Endothelial cell of umbilical vein (primary cell): ENCODE data around the gene UCP3. TPM values are rescaled to one million over a fixed set of nuclear protein-coding genes. Genes with fewer than 3 reads are reported as not detected.

ENCODE experiments used
- BruUV-seq: library from RNA; stranded (reverse); fragments of 400-500 nt; replicated peaks from 2 replicates; lab custom pipeline; 2021; lab: Mats Ljungman, UMichigan
- CTCF ChIA-PET: fragments of 300-600, 350-600 bp; sonication (Branson Sonifier 250); formaldehyde crosslinking; loops from one replicate; lab custom pipeline; 2021; ENCODE audit warnings: antibody characterized with exemption, inconsistent platforms; lab: Charles Lee
- POLR2A ChIA-PET: fragments of 300-600, 350-600 bp; sonication (Branson Sonifier 250); formaldehyde crosslinking; loops from one replicate; lab custom pipeline; 2021; ENCODE audit warnings: antibody characterized with exemption, inconsistent platforms; lab: Charles Lee
- DNase-seq: peaks from one replicate; pipeline ENCODE4 v3.0.0-alpha.2; 2011; ENCODE audit warnings: low read depth, low spot score
- FAIRE-seq: peaks from 2 replicates; lab custom pipeline; 2011; peaks lifted over from hg19 to GRCh38; lab: Jason Lieb, UNC
- H2AFZ ChIP-seq: 2 replicates; pipeline ENCODE4 v1.6.0; 2012; ENCODE audit warnings: low read depth, low read length, control low read depth, inconsistent platforms
- H3K27ac ChIP-seq: 2 replicates; pipeline ENCODE4 v1.5.1; 2011; ENCODE audit warnings: low read depth, mild to moderate bottlenecking, control low read depth, low read length, moderate library complexity; ENCODE audit not compliant: insufficient read depth
- H3K27me3 ChIP-seq, 2 experiments: 2 replicates each; pipeline versions ENCODE4 v1.6.0 to v1.6.1; 2011; ENCODE audit warnings: low read length in 2 of 2, mixed read lengths in 1 of 2; ENCODE audit not compliant: control insufficient read depth in 2 of 2, insufficient read depth in 2 of 2
- H3K36me3 ChIP-seq, 2 experiments: 2 replicates in 1 of 2; 3 replicates in 1 of 2; pipeline ENCODE4 v1.5.1; 2011; ENCODE audit warnings: low read length in 2 of 2, mild to moderate bottlenecking in 1 of 2, moderate library complexity in 1 of 2; ENCODE audit not compliant: control insufficient read depth in 2 of 2, insufficient read depth in 2 of 2; ENCODE audit errors: extremely low read depth in 1 of 2
- H3K4me1 ChIP-seq: 3 replicates; pipeline ENCODE4 v1.5.1; 2011; ENCODE audit warnings: mild to moderate bottlenecking, low read length; ENCODE audit not compliant: control insufficient read depth, insufficient read depth; ENCODE audit errors: extremely low read depth
- H3K4me2 ChIP-seq: 2 replicates; pipeline ENCODE4 v1.6.1; 2011; ENCODE audit warnings: low read length, control low read depth, mixed read lengths; ENCODE audit not compliant: insufficient read depth
- H3K4me3 ChIP-seq, 3 experiments: fragments of 200-600 bp in 1 of 3; sonication (generic), shearing (Covaris generic) in 1 of 3; replicated peaks in 1 of 3; 2 replicates each; pipeline ENCODE4 v1.5.1; 2011 to 2016; ENCODE audit warnings: control low read depth in 3 of 3, low read length in 3 of 3, mild to moderate bottlenecking in 2 of 3, inconsistent platforms in 1 of 3, low read depth in 1 of 3, moderate library complexity in 1 of 3; ENCODE audit not compliant: insufficient read depth in 1 of 3
- H3K79me2 ChIP-seq: 2 replicates; pipeline ENCODE4 v1.6.0; 2012; ENCODE audit warnings: low read length, inconsistent platforms; ENCODE audit not compliant: control insufficient read depth, insufficient read depth
- H3K9ac ChIP-seq: replicated peaks from 2 replicates; pipeline ENCODE3; 2011; ENCODE audit warnings: low read length, control low read depth; ENCODE audit not compliant: insufficient read depth; ENCODE audit errors: extremely low read depth
- H3K9me1 ChIP-seq: replicated peaks from 3 replicates; pipeline ENCODE4 v1.6.0; 2011; ENCODE audit warnings: mild to moderate bottlenecking, low read length; ENCODE audit not compliant: control insufficient read depth, insufficient read depth; ENCODE audit errors: extremely low read depth
- H3K9me3 ChIP-seq: replicated peaks from 2 replicates; pipeline ENCODE4 v1.5.1; 2012; ENCODE audit warnings: low read length, inconsistent platforms; ENCODE audit not compliant: control insufficient read depth, insufficient read depth
- H4K20me1 ChIP-seq: replicated peaks from 2 replicates; pipeline ENCODE3; 2011; ENCODE audit warnings: mild to moderate bottlenecking, low read length; ENCODE audit not compliant: control insufficient read depth, insufficient read depth; ENCODE audit errors: extremely low read depth
- EZH2 ChIP-seq: IDR thresholded peaks from 2 replicates; pipeline ENCODE4 v1.6.1; 2012; ENCODE audit warnings: borderline replicate concordance, low read depth, mild to moderate bottlenecking, moderate library complexity, low read length, inconsistent platforms; ENCODE audit not compliant: severe bottlenecking
- FOS ChIP-seq: IDR thresholded peaks from 2 replicates; pipeline ENCODE4 v1.6.1; 2011; ENCODE audit warnings: mild to moderate bottlenecking, low read length, moderate library complexity, borderline replicate concordance; ENCODE audit not compliant: insufficient read depth
- GATA2 ChIP-seq: IDR thresholded peaks from 2 replicates; pipeline ENCODE4 v1.7.0; 2011; ENCODE audit warnings: low read depth, mild to moderate bottlenecking, moderate library complexity, mixed read lengths, low read length; ENCODE audit not compliant: insufficient read length, insufficient read depth
- JUN ChIP-seq: IDR thresholded peaks from 2 replicates; pipeline ENCODE4 v1.6.1; 2011; ENCODE audit warnings: borderline replicate concordance, low read depth; ENCODE audit not compliant: insufficient read length, insufficient read depth
- MYC ChIP-seq: IDR thresholded peaks from one replicate; pipeline ENCODE4 v1.6.1; 2011; ENCODE audit warnings: mild to moderate bottlenecking, low read depth, low read length
- POLR2A ChIP-seq: IDR thresholded peaks from 2 replicates; pipeline ENCODE4 v1.6.1; 2012; ENCODE audit warnings: low read depth, mild to moderate bottlenecking, control low read depth, low read length
- POLR2AphosphoS5 ChIP-seq: IDR thresholded peaks from 2 replicates; pipeline ENCODE4 v1.6.1; 2012; ENCODE audit warnings: low read depth, mild to moderate bottlenecking, control low read depth, low read length, moderate library complexity; ENCODE audit not compliant: insufficient read depth
- dilution Hi-C: fragments of 300-500 bp; cut with MboI; formaldehyde crosslinking; loops from one replicate; pipeline ENCODE4 v1.15.0; 2019; ENCODE audit warnings: low sequenced_read_pairs; ENCODE audit not compliant: extremely low pct_ligation_motif_present
- intact Hi-C: fragments of 100-400 bp; cut with micrococcal nuclease; formaldehyde crosslinking; loops from one replicate; pipeline ENCODE4 v1.10.0; 2022
- polyA plus RNA-seq, 4 experiments: library from polyadenylated mRNA; depleted of rRNA in 3 of 4; stranded (reverse) in 3 of 4; unstranded in 1 of 4; fragments of >200 nt; gene quantifications; 2 replicates each; pipeline versions ENCODE4 v1.2.1 to v1.2.3, GENCODE V29; 2011 to 2012; ENCODE audit warnings: missing spikeins in 1 of 4
- total RNA-seq: library from RNA; stranded (reverse); gene quantifications from 2 replicates; pipeline ENCODE4 v1.2.3, GENCODE V29; 2021
- TF ChIP-seq, protein P1 (sequence below): IDR thresholded peaks from 2 replicates; pipeline ENCODE4 v1.6.1; 2011; ENCODE audit not compliant: insufficient read depth, insufficient read length
- TF ChIP-seq, protein P2 (sequence below), 2 donors: IDR thresholded peaks; 1 replicate in 1 of 2; 2 replicates in 1 of 2; pipeline ENCODE4 v1.5.1; 2011; ENCODE audit warnings: low read length in 2 of 2, mild to moderate bottlenecking in 2 of 2, moderate library complexity in 2 of 2, control low read depth in 1 of 2, inconsistent platforms in 1 of 2, low read depth in 1 of 2; ENCODE audit not compliant: insufficient read depth in 1 of 2; ENCODE audit errors: extremely low read depth in 1 of 2

UCP3 gene
- total and polyA plus RNA-seq, 2 donors (not counting 3 experiments of a cell fraction or from before 2014, with no cell fraction given) = 1.1 to 1.4 TPM

GRCh38 chr11:73972620-73973449 lies 36.0 kb downstream of the UCP3 start:
- no peak for TF ChIP-seq EZH2
- POLR2A ChIA-PET = interaction anchor here (0.5 to 0.6 kb wide), 2 partner anchors 174 to 270 kb away, joined by 3 to 4 read pairs; no protein-coding TSS in a partner anchor
- no peaks in the 10 kb centered on the region for H3K27me3 ChIP-seq
- intact Hi-C loops = no loop called here
- no peaks in the 10 kb centered on the region for H3K9me1 ChIP-seq
- no peak overlapping the region for H3K27ac ChIP-seq
- FAIRE-seq (no peak), DNase-seq (no peak)
- H3K9me3 ChIP-seq = no peaks in the 10 kb centered on the region
- H3K36me3 ChIP-seq = peaks cover 0 to 10% of the 10 kb centered on the region in 2 experiments
- no TSS peak for BruUV-seq
- H3K4me2 ChIP-seq = no peak overlapping the region
- H3K4me1 ChIP-seq = no peaks in the 10 kb centered on the region
- H2AFZ ChIP-seq = no peak overlapping the region
- no peaks in the 10 kb centered on the region for H4K20me1 ChIP-seq
- no peaks in the 10 kb centered on the region for H3K79me2 ChIP-seq
- H3K9ac ChIP-seq = no peak overlapping the region
- CTCF ChIA-PET = interaction anchor here (0.6 to 1.7 kb wide), 3 partner anchors 9 to 21 kb away, joined by 3 to 5 read pairs (median 4); no protein-coding TSS in a partner anchor
- dilution Hi-C loops = no loop called here
- no peak overlapping the region for H3K4me3 ChIP-seq

GRCh38 chr11:73972187-73972586 lies 36.7 kb downstream of the UCP3 start:
- no peak for TF ChIP-seq GATA2
- no peak for TF ChIP-seq FOS
- TF ChIP-seq JUN = no peak
- no peak for TF ChIP-seq POLR2AphosphoS5
- TF ChIP-seq, protein P1, sequence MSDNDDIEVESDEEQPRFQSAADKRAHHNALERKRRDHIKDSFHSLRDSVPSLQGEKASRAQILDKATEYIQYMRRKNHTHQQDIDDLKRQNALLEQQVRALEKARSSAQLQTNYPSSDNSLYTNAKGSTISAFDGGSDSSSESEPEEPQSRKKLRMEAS = no peak
- TF ChIP-seq POLR2A = no peak
- no peak for TF ChIP-seq MYC
- TF ChIP-seq, protein P2, sequence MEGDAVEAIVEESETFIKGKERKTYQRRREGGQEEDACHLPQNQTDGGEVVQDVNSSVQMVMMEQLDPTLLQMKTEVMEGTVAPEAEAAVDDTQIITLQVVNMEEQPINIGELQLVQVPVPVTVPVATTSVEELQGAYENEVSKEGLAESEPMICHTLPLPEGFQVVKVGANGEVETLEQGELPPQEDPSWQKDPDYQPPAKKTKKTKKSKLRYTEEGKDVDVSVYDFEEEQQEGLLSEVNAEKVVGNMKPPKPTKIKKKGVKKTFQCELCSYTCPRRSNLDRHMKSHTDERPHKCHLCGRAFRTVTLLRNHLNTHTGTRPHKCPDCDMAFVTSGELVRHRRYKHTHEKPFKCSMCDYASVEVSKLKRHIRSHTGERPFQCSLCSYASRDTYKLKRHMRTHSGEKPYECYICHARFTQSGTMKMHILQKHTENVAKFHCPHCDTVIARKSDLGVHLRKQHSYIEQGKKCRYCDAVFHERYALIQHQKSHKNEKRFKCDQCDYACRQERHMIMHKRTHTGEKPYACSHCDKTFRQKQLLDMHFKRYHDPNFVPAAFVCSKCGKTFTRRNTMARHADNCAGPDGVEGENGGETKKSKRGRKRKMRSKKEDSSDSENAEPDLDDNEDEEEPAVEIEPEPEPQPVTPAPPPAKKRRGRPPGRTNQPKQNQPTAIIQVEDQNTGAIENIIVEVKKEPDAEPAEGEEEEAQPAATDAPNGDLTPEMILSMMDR (IDR thresholded peaks at IDR 0.05; ENCODE audit: extremely low read depth in 1 of 2, insufficient read depth in 1 of 2, low read depth in 1 of 2, low read length in 2 of 2) = no peak
- no peak for TF ChIP-seq EZH2
- POLR2A ChIA-PET = interaction anchor here (0.5 kb wide), 1 partner anchor 173 kb away, joined by 4 read pairs; no protein-coding TSS in a partner anchor

More at GRCh38 chr11:73972187-73972586, 36.7 kb downstream of the UCP3 start:
- Histone ChIP-seq H3K9me3 (no peaks in the 10 kb centered on the region), H2AFZ (no peak overlapping the region), H3K9me1 (no peaks in the 10 kb centered on the region), H3K79me2 (no peaks in the 10 kb centered on the region), H3K4me2 (no peak overlapping the region), H3K27ac (no peak overlapping the region), H3K27me3 (no peaks in the 10 kb centered on the region), H3K4me3 (no peak overlapping the region), H3K4me1 (no peaks in the 10 kb centered on the region), H3K9ac (no peak overlapping the region), H3K36me3 (peaks cover 0 to 6% of the 10 kb centered on the region in 2 experiments), H4K20me1 (no peaks in the 10 kb centered on the region)
- DNase-seq (no peak), FAIRE-seq (no peak)
- dilution Hi-C loops (no loop called here), intact Hi-C loops (no loop called here)
- CTCF ChIA-PET = interaction anchor here (0.6 to 1.7 kb wide), 2 partner anchors 8 to 22 kb away, joined by 3 to 4 read pairs; no protein-coding TSS in a partner anchor
- BruUV-seq = no TSS peak
